Vagina (tissue), 2 donors: Measurements from ENCODE around the gene B4GALNT4.

Source experiments
- CTCF ChIP-seq, 3 experiments: fragments of 450-650 bp in 2 of 3; fragments of 200-600 bp in 1 of 3; sonication (generic) in 1 of 3; IDR thresholded peaks; one replicate each; pipeline ENCODE4 v1.5.1; 2017 to 2019; ENCODE audit warnings: antibody characterized with exemption in 3 of 3, mild to moderate bottlenecking in 2 of 3, moderate library complexity in 2 of 3
- POLR2AphosphoS5 ChIP-seq, 2 donors: sonication (generic); formaldehyde crosslinking; IDR thresholded peaks; one replicate each; pipeline ENCODE4 v1.9.0; 2017; ENCODE audit warnings: antibody characterized with exemption in 2 of 2, mild to moderate bottlenecking in 2 of 2, low read depth in 1 of 2; ENCODE audit not compliant: insufficient read depth in 1 of 2

DNA sequence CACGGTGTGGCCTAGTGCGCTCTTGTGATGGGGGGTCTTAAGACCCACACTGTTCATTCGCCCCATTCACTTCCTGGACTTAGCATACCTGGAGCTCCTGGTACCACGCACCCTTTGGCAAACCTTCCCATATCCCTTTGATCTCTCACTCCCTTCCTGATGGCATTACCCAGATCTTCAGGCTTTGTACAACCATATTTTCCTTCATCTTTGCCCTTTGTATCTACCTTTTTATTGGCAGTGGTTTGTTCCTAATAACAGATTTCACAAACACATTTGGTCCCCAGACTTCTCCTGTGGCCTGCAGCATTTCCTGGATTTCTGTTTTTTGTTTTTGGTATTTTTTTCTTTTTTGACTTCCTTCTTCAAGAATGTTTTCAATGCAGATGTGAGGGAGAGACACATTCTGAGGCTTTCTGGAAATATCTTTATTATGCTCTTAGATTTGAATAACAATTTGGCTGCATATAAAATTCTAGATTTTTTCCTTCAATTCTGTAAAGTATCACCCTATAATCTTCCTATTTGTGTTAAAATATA lies 32.6 kb upstream of the B4GALNT4 start:
- no peak for TF ChIP-seq POLR2AphosphoS5 (IDR thresholded peaks at IDR 0.05; ENCODE audit: insufficient read depth in 1 of 2, low read depth in 1 of 2)
- TF ChIP-seq CTCF (IDR thresholded peaks at IDR 0.05): no peak
